Neutrophil (primary cell): ENCODE results near the gene AZU1.
A peak's percentile ranks its signal among the peaks of the same experiment; 100 is the strongest.

Source experiments
- H3K27ac ChIP-seq: fragments of 200-600 bp; sonication (generic); 2 replicates; pipeline ENCODE4 v1.5.1; 2016; ENCODE audit warnings: mild to moderate bottlenecking, moderate library complexity
- H3K27me3 ChIP-seq: fragments of 200-600 bp; sonication (generic); 2 replicates; pipeline ENCODE4 v1.6.0; 2016; ENCODE audit warnings: mild to moderate bottlenecking
- H3K36me3 ChIP-seq: fragments of 200-600 bp; sonication (generic); 2 replicates; pipeline ENCODE4 v1.5.1; 2017
- H3K4me1 ChIP-seq, 2 experiments: fragments of 200-600 bp in 1 of 2; sonication (generic) in 1 of 2; 1 replicate in 1 of 2; 2 replicates in 1 of 2; pipeline versions ENCODE4 v1.5.1 to v1.6.1; 2013 to 2016; ENCODE audit warnings: low read depth in 1 of 2, low read length in 1 of 2, mild to moderate bottlenecking in 1 of 2, moderate library complexity in 1 of 2; ENCODE audit not compliant: control insufficient read depth in 1 of 2, insufficient read depth in 1 of 2
- H3K4me3 ChIP-seq, 2 experiments: fragments of 200-600 bp in 1 of 2; sonication (generic) in 1 of 2; 1 replicate in 1 of 2; 2 replicates in 1 of 2; pipeline ENCODE4 v1.5.1; 2013 to 2016; ENCODE audit warnings: low read depth in 1 of 2, low read length in 1 of 2, mild to moderate bottlenecking in 1 of 2, moderate library complexity in 1 of 2
- H3K9me3 ChIP-seq: fragments of 200-600 bp; sonication (generic); 2 replicates; pipeline ENCODE4 v1.5.1; 2016
- TF ChIP-seq, protein P1 (sequence below): fragments of 200-600 bp; sonication (generic); IDR thresholded peaks from 2 replicates; pipeline ENCODE4 v1.5.1; 2016; ENCODE audit warnings: antibody characterized with exemption

The AZU1 gene

GRCh38 chr19:868458-869244 lies 41.0 kb downstream of the AZU1 start:
- no peaks in the 10 kb centered on the region for H3K27me3 ChIP-seq
- TF ChIP-seq, protein P1, sequence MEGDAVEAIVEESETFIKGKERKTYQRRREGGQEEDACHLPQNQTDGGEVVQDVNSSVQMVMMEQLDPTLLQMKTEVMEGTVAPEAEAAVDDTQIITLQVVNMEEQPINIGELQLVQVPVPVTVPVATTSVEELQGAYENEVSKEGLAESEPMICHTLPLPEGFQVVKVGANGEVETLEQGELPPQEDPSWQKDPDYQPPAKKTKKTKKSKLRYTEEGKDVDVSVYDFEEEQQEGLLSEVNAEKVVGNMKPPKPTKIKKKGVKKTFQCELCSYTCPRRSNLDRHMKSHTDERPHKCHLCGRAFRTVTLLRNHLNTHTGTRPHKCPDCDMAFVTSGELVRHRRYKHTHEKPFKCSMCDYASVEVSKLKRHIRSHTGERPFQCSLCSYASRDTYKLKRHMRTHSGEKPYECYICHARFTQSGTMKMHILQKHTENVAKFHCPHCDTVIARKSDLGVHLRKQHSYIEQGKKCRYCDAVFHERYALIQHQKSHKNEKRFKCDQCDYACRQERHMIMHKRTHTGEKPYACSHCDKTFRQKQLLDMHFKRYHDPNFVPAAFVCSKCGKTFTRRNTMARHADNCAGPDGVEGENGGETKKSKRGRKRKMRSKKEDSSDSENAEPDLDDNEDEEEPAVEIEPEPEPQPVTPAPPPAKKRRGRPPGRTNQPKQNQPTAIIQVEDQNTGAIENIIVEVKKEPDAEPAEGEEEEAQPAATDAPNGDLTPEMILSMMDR, result no peak
- no peak overlapping the region for H3K4me3 ChIP-seq
- no peak overlapping the region for H3K27ac ChIP-seq
- no peaks in the 10 kb centered on the region for H3K9me3 ChIP-seq
- H3K36me3 ChIP-seq, result peaks cover 51% of the 10 kb centered on the region
- peaks cover 14 to 17% of the 10 kb centered on the region in 2 experiments for H3K4me1 ChIP-seq

DNA sequence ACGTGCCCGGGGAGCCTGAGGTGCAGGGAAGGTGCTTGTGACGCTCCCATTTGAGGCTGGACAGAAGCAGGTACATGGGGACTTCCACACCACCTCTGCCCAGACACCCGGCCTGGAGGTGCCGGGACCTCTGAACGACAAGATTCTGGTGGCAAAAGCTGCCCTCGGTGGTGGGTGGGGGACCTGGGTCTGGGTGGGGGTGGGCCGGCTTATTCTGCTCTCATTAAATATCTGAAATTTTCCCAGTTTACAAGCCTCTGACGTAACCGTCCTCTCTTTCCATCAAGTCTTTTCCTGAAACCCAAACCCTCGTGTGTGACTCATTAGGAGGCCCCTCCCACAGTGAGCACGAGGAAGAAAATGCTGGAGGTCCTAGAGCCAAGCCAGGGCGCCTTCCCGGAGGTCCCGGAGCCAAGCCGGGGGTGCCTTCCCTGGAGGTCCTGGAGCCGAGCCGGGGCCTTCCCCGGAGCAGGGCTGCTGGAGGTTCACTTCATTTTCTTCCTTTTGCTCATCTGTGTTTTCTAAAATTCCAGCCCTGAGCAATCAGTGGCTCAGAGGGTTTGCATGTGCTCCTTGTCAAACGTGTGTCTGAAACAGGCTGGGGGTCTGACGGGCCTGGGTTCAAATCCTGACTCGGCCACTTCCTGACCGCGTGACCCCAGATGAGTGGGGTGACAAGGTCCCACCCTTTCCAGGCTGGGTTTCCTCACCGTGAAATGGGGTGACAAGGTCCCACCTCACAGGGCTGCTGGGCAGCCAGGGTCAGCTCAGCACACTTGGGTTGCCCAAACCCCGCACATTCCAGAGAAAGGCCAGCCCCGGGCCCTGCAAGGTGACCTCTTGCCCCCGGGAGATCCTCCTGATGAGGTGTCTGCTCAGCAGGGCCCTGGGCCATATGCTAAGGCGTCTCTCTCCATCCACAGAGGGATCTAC lies 41.9 kb downstream of the AZU1 start:
- no peak overlapping the region for H3K4me3 ChIP-seq
- no peaks in the 10 kb centered on the region for H3K9me3 ChIP-seq
- H3K27me3 ChIP-seq, result no peaks in the 10 kb centered on the region
- H3K36me3 ChIP-seq, result peaks cover 56% of the 10 kb centered on the region
- peaks cover 7 to 10% of the 10 kb centered on the region in 2 experiments for H3K4me1 ChIP-seq
- TF ChIP-seq, protein P1, result no peak
- peak overlapping the region; percentile 18 for H3K27ac ChIP-seq

DNA sequence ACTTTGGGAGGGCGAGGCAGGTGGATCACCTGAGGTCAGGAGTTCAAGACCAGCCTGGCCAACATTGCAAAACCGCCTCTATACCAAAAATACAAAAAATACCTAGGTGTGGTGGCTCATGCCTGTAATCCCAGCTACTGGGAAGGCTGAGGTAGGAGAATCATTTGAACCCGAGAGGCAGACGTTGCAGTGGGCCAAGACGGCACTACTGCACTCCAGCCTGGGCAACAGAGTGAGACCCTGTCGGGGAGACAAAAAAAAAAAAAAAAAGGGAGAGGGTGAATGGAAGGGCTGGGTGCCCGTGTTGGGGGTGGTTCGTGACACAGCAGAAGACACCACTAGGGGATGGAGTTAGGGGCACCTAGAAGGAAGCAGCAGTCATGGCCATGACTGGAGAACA lies 42.7 kb downstream of the AZU1 start:
- H3K27me3 ChIP-seq, result no peaks in the 10 kb centered on the region
- no peak overlapping the region for H3K27ac ChIP-seq
- TF ChIP-seq, protein P1, result no peak
- no peaks in the 10 kb centered on the region for H3K9me3 ChIP-seq
- peaks cover 64% of the 10 kb centered on the region for H3K36me3 ChIP-seq
- peaks cover 7 to 10% of the 10 kb centered on the region in 2 experiments for H3K4me1 ChIP-seq
- H3K4me3 ChIP-seq, result no peak overlapping the region

DNA sequence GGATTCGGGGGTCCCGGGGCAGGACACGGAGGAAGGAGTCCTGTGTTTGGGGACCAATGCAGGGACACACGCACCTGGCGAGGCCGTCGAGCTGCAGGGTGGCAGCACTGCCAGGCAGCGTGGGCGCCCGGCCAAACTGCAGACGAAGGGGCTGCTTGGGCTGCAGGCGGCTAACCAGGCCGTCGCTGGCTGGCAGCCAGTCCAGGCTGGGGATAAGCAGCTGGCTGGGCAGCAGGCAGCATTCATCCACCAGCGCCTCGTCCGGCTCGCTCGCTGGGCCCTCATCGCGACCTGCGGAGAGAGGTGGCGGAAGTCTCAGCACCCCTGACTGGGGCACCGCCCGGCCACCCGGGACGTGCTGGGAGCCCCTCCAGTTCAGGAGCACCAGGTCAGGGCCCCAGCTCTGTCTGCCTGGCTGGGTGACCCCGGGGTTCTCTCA lies 43.3 kb downstream of the AZU1 start:
- peaks cover 71% of the 10 kb centered on the region for H3K36me3 ChIP-seq
- TF ChIP-seq, protein P1, result no peak

DNA sequence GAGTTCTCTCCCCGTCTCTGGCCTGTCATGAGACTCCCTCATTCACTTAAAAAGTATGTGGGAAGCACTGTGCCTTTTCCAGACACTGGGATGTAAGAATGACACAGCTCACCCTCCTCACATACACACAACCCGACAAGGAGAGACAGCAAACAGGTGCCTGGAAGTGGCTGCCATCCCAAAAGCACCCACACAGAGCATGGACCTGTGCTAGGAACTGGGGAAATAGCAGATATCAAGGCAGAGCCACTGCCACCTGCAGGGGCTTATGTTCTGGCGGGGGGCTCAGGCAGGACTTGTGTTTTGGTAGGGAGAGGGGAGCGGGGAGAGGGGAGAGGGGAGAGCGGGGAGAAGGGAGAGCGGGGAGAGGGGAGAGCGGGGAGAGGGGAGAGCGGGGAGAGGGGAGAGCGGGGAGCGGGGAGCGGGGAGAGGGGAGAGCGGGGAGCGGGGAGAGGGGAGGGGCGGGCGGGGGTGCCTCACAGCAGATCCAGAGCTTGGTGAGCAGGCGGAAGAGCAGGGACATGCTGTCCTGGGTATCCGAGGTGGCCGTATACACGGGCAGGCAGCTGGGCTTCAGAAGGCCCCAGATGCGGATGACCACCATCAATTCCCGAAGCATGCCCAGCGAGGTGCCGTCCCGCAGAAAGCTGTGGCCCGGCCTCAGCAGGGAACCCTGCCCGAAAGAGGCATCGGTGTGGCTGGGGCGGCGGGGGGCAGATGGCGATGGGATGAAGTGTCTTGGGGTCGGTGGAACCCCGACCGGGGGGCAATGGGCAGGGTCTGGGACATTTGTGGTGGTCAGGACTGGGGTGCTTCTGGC lies 44.0 kb downstream of the AZU1 start:
- H3K4me1 ChIP-seq, result peaks cover 7 to 10% of the 10 kb centered on the region in 2 experiments
- H3K9me3 ChIP-seq, result no peaks in the 10 kb centered on the region
- H3K27ac ChIP-seq, result peak overlapping the region; percentile 14
- H3K27me3 ChIP-seq, result no peaks in the 10 kb centered on the region
- no peak overlapping the region for H3K4me3 ChIP-seq
- TF ChIP-seq, protein P1, result no peak
- H3K36me3 ChIP-seq, result peaks cover 78% of the 10 kb centered on the region

More for the DNA sequence above, 43.3 kb downstream of the AZU1 start:
- Histone ChIP-seq H3K4me1 (peaks cover 7 to 10% of the 10 kb centered on the region in 2 experiments), H3K9me3 (no peaks in the 10 kb centered on the region), H3K27me3 (no peaks in the 10 kb centered on the region), H3K27ac (no peak overlapping the region), H3K4me3 (no peak overlapping the region)
